Vagina (tissue), 2 donors: ENCODE results near the gene DDR2.

ENCODE experiments used
- CTCF ChIP-seq, 3 experiments: fragments of 450-650 bp in 2 of 3; fragments of 200-600 bp in 1 of 3; sonication (generic) in 1 of 3; IDR thresholded peaks; one replicate each; pipeline ENCODE4 v1.5.1; 2017 to 2019; ENCODE audit warnings: antibody characterized with exemption in 3 of 3, mild to moderate bottlenecking in 2 of 3, moderate library complexity in 2 of 3
- POLR2A ChIP-seq, 2 donors: fragments of 450-650 bp; IDR thresholded peaks; one replicate each; pipeline ENCODE4 v1.6.1; 2017; ENCODE audit warnings: antibody characterized with exemption in 2 of 2, mild to moderate bottlenecking in 2 of 2, moderate library complexity in 2 of 2

GRCh38 chr1:162679298-162679697 is 47.0 kb downstream of the DDR2 start:
- no peak for TF ChIP-seq POLR2A (IDR thresholded peaks at IDR 0.05)
- no peak for TF ChIP-seq CTCF (IDR thresholded peaks at IDR 0.05)
